ENCODE results near the gene SEPTIN8. TPM values are rescaled to one million over a fixed set of nuclear protein-coding genes. Genes with fewer than 3 reads are reported as not detected.

The SEPTIN8 gene
- polyA plus RNA-seq, 1 of the 3 experiments (the other 2 are of a cell fraction) = 54.9 TPM

DNA sequence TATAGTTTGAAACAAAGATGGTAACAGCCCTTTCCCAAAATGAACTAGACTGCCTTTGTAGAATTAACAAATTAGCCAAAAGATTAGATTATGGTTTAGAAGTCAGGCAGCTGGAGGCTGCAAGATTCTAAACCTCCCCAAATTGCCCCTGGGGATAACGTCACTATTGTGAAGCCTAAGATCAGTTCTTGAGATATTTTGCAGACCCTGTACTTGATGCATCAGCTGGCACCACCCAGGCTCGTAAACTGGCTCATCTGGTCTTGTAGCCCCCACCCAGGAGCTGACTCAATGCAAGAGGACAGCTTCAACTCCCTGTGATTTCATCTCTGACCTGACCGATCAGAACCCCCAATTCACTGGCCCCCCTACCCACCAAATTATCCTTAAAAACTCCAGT lies 31.8 kb upstream of the SEPTIN8 start:
- Histone ChIP-seq H3K36me3 (replicated peaks in 1 of 2; ENCODE audit: control insufficient read depth in 1 of 2, insufficient read depth in 2 of 2, low read length in 1 of 2) (no peaks in the 10 kb centered on the region), H3K4me1 (ENCODE audit: control insufficient read depth in 1 of 2, insufficient read depth in 2 of 2, low read depth in 1 of 2, low read length in 1 of 2) (peaks cover 0 to 3% of the 10 kb centered on the region in 2 experiments; a peak in 2 of 4 replicates), H4K20me1 (ENCODE audit: insufficient read depth) (no peaks in the 10 kb centered on the region), H3K27ac (ENCODE audit: low read depth in 2 of 2, low read length in 1 of 2) (no peak overlapping the region), H3K9me2 (no peaks in the 10 kb centered on the region), H2AFZ (ENCODE audit: low read depth) (no peak overlapping the region), H3K79me2 (ENCODE audit: insufficient read depth) (no peaks in the 10 kb centered on the region), H3F3A (replicated peaks; ENCODE audit: insufficient read depth) (no peaks in the 10 kb centered on the region), H3K4me2 (no peak overlapping the region), H3K27me3 (ENCODE audit: insufficient read depth) (no peaks in the 10 kb centered on the region), H3K4me3 (ENCODE audit: low read depth in 2 of 2, low read length in 1 of 2) (no peak overlapping the region), H3K9ac (no peak overlapping the region), H3K9me3 (no peaks in the 10 kb centered on the region)
- DNase-seq = no peak
- TF ChIP-seq REST (IDR thresholded peaks at IDR 0.05; ENCODE audit: low read depth, low read length) (no peak), GATA2 (CRISPR knock-in tag; IDR thresholded peaks at IDR 0.05) (no peak), YY1 (IDR thresholded peaks at IDR 0.05; ENCODE audit: low read depth) (no peak), ZBTB33 (IDR thresholded peaks at IDR 0.05; ENCODE audit: borderline replicate concordance, low read depth) (no peak)
- ChIA-PET POLR2A (no interaction called here), CTCF (interaction anchor here (1.0 to 3.1 kb wide), 7 partner anchors 11 to 282 kb away, joined by 3 to 25 read pairs (median 3); no protein-coding TSS in a partner anchor)
- WGBS (ENCODE audit: low lambda C conversion rate) = 20% methylated on average over 2 of the region's 3 CpGs

DNA sequence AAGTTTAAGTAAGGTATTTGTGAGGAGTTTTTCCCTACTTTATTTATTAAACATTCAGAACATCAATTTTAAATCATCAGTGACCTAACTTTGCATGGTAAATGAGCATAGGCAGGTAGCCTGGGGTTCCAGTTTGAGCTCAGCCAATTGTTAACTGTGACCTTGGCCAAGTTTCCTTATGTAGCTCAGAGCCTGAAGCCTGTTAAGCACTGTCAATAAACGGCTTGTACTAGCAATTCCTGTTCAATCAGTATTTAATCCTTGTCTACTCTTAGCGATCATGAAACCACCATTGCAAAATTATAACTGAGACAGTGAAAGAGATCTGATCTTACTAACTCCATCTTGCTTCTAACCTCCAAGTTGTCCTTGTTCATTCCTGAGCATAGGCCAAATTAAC lies 31.4 kb upstream of the SEPTIN8 start:
- no peaks in the 10 kb centered on the region for H3K79me2 ChIP-seq (ENCODE audit: insufficient read depth)
- no peak overlapping the region for H3K4me2 ChIP-seq
- H3F3A ChIP-seq (replicated peaks; ENCODE audit: insufficient read depth) = no peaks in the 10 kb centered on the region
- no peaks in the 10 kb centered on the region for H3K9me2 ChIP-seq
- H2AFZ ChIP-seq (ENCODE audit: low read depth) = no peak overlapping the region
- H3K36me3 ChIP-seq (replicated peaks in 1 of 2; ENCODE audit: control insufficient read depth in 1 of 2, insufficient read depth in 2 of 2, low read length in 1 of 2) = no peaks in the 10 kb centered on the region
- POLR2A ChIA-PET = no interaction called here
- no peaks in the 10 kb centered on the region for H3K27me3 ChIP-seq (ENCODE audit: insufficient read depth)
- H3K9ac ChIP-seq = no peak overlapping the region
- CTCF ChIA-PET = interaction anchor here (1.0 to 2.0 kb wide), 6 partner anchors 11 to 282 kb away, joined by 3 to 15 read pairs (median 4); no protein-coding TSS in a partner anchor
- no peaks in the 10 kb centered on the region for H3K9me3 ChIP-seq
- H3K27ac ChIP-seq (ENCODE audit: low read depth in 2 of 2, low read length in 1 of 2) = no peak overlapping the region
- no peak for DNase-seq
- no peaks in the 10 kb centered on the region for H4K20me1 ChIP-seq (ENCODE audit: insufficient read depth)
- H3K4me3 ChIP-seq (ENCODE audit: low read depth in 2 of 2, low read length in 1 of 2) = no peak overlapping the region
- peaks cover 0 to 3% of the 10 kb centered on the region in 2 experiments; a peak in 2 of 4 replicates for H3K4me1 ChIP-seq (ENCODE audit: control insufficient read depth in 1 of 2, insufficient read depth in 2 of 2, low read depth in 1 of 2, low read length in 1 of 2)
- WGBS (ENCODE audit: low lambda C conversion rate) = 42% methylated on average over 2 of the region's 2 CpGs
- TF ChIP-seq MAX (IDR thresholded peaks at IDR 0.05; ENCODE audit: low read depth) (no peak), FOXM1 (IDR thresholded peaks at IDR 0.05; ENCODE audit: low read depth) (no peak), REST (IDR thresholded peaks at IDR 0.05; ENCODE audit: low read depth, low read length) (no peak), MXI1 (IDR thresholded peaks at IDR 0.05; ENCODE audit: low read depth, low read length) (no peak), NFIC (IDR thresholded peaks at IDR 0.05; ENCODE audit: borderline replicate concordance) (no peak), RAD21 (IDR thresholded peaks at IDR 0.05; ENCODE audit: low read length) (no peak), TAF1 (IDR thresholded peaks at IDR 0.05; ENCODE audit: borderline replicate concordance, low read depth, low read length) (no peak), SIN3A (IDR thresholded peaks at IDR 0.05; ENCODE audit: borderline replicate concordance, low read depth, low read length) (no peak), TEAD4 (IDR thresholded peaks at IDR 0.05; ENCODE audit: borderline replicate concordance, insufficient read depth) (no peak)
- TF ChIP-seq, protein P1, sequence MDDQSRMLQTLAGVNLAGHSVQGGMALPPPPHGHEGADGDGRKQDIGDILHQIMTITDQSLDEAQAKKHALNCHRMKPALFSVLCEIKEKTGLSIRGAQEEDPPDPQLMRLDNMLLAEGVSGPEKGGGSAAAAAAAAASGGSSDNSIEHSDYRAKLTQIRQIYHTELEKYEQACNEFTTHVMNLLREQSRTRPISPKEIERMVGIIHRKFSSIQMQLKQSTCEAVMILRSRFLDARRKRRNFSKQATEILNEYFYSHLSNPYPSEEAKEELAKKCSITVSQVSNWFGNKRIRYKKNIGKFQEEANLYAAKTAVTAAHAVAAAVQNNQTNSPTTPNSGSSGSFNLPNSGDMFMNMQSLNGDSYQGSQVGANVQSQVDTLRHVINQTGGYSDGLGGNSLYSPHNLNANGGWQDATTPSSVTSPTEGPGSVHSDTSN (IDR thresholded peaks at IDR 0.05) = no peak
- TF ChIP-seq, protein P2, sequence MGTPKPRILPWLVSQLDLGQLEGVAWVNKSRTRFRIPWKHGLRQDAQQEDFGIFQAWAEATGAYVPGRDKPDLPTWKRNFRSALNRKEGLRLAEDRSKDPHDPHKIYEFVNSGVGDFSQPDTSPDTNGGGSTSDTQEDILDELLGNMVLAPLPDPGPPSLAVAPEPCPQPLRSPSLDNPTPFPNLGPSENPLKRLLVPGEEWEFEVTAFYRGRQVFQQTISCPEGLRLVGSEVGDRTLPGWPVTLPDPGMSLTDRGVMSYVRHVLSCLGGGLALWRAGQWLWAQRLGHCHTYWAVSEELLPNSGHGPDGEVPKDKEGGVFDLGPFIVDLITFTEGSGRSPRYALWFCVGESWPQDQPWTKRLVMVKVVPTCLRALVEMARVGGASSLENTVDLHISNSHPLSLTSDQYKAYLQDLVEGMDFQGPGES (IDR thresholded peaks at IDR 0.05; ENCODE audit: low read depth, low read length) = no peak
